HG02938 (cell line): Measurements from ENCODE around the gene PDP2.
"Not testable (repeated sequence)": the region's sequence is repeated elsewhere in the genome, so short reads cannot be mapped to it uniquely, and the experiment has no call there.

Experiments used
- ATAC-seq: cut with Tn5 transposase; IDR thresholded peaks from one replicate; pipeline ENCODE4 v1.9.1; 2021; ENCODE audit warnings: mild to moderate bottlenecking, moderate library complexity; ENCODE audit not compliant: unreplicated experiment

Gene PDP2

GRCh38 chr16:66881964-66882508, 1.7 kb downstream of the PDP2 start:
- ATAC-seq: no peak

DNA sequence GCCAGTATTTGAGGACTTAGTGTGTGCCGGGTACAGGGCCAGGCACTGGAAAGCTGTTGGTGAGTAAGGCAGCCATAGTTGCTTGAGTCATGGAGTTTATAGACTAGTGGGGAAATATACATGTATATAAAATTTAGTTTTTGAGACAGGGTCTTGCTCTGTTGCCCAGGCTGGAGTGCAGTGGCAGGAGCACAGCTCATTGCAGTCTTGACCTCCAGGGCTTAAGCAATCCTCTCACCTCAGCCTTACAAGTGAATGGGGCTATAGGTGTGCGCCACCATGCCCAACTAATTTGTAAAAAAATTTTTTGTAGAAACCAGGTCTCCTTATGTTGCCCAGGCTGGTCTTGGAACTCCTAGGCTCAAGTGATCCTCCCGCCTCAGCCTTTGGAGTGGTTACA, 2.4 kb downstream of the PDP2 start:
- no peak for ATAC-seq

DNA sequence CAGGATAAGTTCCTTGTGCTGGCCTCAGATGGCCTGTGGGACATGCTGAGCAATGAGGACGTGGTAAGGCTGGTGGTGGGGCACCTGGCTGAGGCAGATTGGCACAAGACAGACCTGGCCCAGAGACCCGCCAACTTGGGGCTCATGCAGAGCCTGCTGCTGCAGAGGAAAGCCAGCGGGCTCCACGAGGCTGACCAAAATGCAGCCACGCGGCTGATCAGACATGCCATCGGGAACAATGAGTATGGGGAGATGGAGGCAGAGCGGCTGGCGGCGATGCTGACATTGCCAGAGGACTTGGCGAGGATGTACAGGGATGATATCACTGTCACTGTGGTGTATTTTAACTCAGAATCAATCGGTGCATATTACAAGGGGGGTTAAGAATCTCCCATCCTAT, 5.2 kb downstream of the PDP2 start:
- ATAC-seq: no peak

DNA sequence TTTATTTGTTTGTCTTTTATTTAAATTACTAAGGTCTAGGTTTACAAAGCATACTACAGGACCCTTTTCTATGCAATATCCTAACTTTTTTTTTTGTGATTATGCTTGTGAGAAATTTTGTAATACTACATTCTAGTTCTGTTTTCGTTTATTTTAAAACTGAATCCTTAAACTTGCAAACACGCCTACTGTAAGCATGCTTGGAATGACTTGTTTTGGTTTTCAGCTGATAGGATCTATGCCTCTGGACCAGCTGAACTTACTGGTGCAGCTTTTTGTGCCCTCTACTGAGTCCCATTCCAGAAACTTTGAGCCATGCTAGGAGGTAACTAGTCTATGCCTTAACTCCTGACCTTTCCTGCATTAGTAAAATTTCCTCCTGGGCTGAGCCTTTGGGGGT, 6.0 kb downstream of the PDP2 start:
- no peak for ATAC-seq

DNA sequence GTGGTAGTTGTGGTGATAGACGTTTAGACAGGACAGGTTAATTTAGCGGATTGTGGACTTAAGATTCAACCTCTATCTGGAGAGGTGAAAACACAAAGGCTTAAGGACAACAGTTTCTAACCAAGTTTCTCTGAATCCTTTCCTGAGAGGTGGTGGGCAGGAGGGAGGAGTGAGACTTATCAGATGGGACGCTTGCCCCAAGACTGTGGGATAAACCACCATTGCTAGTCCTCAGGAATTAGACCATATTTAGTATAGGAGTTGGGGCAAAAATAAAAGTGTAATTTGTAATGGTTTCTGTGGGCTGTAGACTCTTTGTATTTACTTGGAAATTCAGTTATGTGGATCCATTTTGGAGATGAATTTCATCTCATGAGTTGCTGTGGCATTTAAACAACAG, 6.6 kb downstream of the PDP2 start:
- ATAC-seq: no peak

- no peak for ATAC-seq
Measured at GRCh38 chr16:66888647-66889615, 8.6 kb downstream of the PDP2 start.

DNA sequence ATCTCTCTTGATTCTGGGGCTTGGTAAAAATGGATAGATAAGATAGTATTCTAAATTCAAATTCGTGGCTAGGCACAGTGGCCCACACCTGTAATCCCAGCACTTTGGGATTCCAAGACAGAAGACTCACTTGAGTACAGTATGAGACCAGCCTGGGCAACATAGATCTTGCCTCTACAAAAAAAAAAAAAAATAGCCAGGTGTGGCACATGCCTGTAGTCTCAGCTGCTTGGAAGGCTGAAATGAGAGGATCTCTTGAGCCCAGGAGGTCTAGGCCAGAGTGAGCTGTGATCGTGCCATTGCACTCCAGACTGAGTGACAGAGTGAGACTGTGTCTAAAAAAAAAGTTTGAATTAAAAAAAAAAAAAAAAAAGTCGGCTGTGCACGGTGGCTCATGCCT, 9.3 kb downstream of the PDP2 start:
- ATAC-seq: no peak

DNA sequence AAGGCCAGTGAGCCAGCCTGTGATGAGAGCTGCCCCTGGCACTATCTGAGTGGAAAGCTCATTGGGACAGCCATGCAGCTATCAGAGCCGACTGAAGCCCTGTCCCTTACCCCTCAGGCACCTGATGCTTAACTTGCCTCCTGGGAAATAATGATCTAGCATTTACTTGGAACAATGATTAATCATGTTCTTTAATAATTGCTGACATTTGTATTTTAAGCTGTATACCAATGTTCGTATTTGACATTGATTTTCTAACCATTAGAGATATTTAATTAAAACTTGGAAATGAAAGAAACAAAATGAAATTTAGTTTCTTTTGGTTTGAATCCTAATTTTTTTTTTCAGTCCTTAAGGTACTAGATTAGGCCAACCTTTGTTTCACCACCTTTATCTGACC, 10.5 kb downstream of the PDP2 start:
- ATAC-seq: no peak

GRCh38 chr16:66891360-66891759, 11.0 kb downstream of the PDP2 start:
- no peak for ATAC-seq

DNA sequence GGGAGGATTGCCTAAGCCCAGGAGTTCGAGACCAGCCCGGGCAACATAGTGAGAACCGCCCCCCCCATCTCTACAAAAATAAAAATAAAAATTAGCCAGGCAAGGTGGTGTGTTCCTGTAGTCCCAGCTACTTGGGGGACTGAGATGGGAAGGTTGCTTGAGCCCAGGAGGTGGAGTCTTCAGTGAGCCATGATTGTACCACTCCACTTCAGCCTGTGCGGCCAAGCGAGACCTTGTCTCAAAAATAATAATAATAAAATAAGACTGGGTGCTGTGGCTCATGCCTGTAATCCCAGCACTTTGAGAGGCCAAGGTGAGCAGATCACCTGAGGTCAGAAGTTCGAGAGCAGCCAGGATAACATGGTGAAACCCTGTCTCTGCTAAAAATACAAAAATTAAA, 11.5 kb downstream of the PDP2 start:
- no peak for ATAC-seq

DNA sequence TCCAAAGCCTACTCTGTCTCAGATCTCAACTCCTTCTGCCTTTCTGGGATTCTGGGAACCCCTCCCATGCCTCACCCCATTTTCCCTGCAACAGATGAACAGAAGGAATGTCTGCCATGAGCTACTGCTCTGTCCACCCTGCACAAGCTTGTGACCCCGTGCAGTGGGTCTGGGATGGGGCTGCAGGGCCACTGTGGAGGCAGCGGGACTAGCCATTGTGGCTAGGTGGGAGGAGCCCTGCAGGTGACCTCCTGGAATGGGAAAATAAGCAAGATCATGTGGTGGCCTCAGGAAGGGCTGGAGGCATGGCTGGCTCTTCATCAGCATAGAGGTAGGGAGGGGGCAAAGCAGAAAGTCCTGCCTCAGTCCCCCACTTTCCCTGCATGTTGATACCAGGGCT, 13.7 kb downstream of the PDP2 start:
- no peak for ATAC-seq

DNA sequence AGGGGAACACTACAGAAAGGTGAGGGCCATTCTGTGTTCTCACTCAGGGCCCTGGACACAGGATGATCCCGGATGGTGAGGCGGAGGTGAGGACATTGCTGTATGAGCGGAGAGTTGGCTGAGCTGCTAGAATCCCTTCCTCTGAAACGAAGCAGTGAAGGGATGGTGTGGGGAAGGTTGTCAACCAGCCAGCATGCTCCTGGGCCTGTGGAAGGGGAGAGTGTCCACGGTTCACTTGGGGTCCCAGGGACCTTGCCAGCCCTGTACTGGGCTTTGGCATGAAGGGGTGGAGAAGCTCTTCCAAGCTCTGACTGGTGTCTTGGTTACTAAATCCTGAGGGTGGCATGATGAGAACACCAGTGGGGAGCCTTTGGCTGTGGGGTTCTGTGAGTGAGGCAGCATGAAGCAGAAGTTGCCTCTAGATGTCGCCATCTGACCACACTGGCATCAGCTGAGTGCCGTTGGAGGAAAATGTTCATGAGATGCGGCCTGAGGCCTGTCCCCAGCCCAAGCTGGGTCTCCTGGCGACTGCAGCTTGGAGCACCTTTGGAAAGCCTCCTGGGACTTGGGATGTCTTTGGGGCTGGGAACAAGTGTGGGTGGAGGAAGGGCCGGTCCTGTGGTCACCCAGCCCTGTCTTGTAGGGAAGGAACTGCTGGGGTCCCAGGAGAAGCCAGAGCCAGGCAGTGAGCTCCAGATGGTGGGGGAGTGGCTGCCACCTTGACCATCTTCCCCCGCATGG, 14.8 kb downstream of the PDP2 start:
- ATAC-seq: no peak

GRCh38 chr16:66895689-66895979, 15.3 kb downstream of the PDP2 start:
- no peak for ATAC-seq

- ATAC-seq: no peak
Measured at GRCh38 chr16:66895999-66896398, 15.7 kb downstream of the PDP2 start.

DNA sequence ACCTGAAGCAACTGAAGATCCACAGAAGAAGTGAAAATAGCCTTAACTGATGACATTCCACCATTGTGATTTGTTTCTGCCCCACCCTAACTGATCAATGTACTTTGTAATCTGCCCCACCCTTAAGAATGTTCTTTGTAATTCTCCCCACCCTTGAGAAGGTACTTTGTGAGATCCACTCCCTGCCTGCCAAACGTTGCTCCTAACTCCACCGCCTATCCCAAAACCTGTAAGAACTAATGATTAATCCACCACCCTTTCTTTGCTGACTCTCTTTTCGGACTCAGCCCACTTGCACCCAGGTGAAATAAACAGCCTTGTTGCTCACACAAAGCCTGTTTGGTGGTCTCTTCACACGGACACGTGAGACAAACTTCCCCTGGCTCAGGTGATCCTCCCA, 16.4 kb downstream of the PDP2 start:
- not testable (repeated sequence) for ATAC-seq

GRCh38 chr16:66898207-66898606, 17.9 kb downstream of the PDP2 start:
- ATAC-seq: no peak

- no peak for ATAC-seq
Measured at GRCh38 chr16:66898933-66899309, 18.6 kb downstream of the PDP2 start.

GRCh38 chr16:66899310-66899944, 19.1 kb downstream of the PDP2 start:
- ATAC-seq: no peak

- no peak for ATAC-seq
Measured at GRCh38 chr16:66899945-66900710, 19.8 kb downstream of the PDP2 start.

GRCh38 chr16:66900721-66901441, 20.6 kb downstream of the PDP2 start:
- ATAC-seq: no peak
